Germinal center (tissue), 1 donor: ENCODE data around the gene UIMC1.
"Not testable (repeated sequence)": the region's sequence is repeated elsewhere in the genome, so short reads cannot be mapped to it uniquely, and the experiment has no call there.

Source experiments
- DNase-seq: peaks from one replicate; pipeline ENCODE4 v3.0.0; 2012; ENCODE audit warnings: mixed read lengths, low spot score

The UIMC1 gene

DNA sequence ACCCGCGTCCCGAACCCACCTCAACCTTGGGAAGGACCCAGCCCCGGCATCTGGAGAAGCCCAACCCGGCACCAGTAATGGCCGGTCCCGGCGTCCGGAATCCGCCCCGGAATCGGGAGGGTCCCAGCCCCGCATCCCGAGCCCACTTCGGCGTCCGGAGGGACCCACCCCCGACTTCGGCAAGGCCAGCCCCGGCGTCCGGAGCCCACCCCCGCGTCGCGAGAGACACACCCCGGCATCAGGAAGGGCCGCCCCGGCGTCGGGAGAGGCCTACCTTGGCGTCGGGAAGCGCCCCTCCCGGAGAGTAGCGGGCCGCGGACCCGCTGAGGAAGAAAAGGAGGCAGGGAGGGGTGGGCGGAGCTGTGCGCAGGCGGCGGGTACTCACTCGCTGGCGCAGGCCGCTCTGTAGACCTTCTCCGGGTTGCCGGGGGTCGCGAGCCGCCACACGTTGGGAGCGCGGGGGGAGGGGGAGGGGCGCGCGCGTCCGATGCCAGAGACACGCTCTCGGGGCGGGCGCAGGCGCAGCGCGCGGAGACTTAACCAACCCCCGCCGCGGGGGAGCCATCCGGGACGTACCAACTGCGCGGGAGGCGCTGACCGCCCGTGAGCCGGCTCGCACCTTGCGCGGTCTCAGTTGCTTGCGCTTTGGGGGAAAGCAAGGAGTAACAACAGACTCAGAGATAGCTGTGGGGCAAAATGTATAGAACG, at the start of gene UIMC1:
Gene UIMC1 (minus strand): TSS at position 515 of the 708 bp plus-strand sequence. CDS start 24,164 bp downstream, outside the sequence.
- DNase-seq: peak; percentile 93

DNA sequence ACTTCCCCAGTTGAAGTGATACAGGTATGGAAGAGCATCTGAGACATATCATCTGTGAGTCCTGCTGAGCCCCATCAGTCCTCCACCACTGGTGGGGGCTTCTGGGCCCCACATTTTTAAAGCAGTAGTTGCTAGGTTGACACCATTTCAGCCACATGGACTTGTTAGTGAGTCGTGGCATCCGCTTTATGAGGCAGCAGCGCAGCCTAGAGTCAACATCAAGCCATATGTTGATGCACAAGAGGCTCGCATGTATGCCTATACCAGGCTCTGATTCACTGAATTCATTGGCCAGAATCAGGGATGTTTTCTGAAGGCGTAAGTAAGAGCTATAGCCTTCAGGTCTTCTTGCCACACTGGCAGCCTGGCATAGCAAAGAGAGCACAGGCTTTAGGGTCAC, 42.7 kb upstream of the UIMC1 start:
- no peak for DNase-seq

DNA sequence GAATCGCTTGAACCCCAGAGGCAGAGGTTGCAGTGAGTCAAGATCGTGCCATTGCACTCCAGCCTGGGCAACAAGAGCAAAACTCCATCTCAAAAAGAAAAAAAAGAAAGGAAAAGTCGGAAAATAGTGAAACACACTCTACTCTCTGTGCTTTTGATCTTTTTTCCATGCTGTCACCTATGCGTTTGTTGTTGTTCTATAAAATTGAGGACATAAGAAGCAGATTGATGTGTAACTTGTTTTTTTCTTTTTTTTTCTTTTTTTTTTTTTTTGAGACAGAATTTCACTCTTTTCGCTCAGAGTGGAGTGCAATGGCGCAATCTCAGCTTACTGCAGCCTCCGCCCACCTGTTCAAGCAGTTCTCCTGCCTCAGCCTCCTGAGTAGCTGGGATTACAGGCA, 42.0 kb upstream of the UIMC1 start:
- DNase-seq: not testable (repeated sequence)

- DNase-seq: no peak
Measured at GRCh38 chr5:177045631-177046030, 39.1 kb upstream of the UIMC1 start.

DNA sequence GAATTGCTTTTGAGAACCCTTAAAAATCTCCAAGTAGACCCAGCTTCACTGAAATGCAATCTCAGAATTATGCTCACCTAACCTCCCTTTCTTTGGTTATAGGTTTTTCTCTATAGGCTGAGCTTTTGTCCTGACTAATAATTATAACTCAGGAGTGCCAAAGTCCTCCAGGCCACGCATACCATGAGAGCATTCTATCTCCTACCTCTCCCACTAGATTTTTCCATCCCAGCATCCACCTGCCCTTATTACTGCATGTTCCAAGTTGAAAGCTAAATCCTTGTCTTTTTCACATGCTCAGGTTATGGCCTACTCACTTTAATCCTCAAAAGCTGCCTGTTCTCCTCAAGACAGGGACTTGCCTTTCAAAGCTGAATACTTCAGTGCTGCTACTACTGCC, 38.1 kb upstream of the UIMC1 start:
- no peak for DNase-seq

- DNase-seq: no peak
Measured at GRCh38 chr5:177043958-177044357, 37.4 kb upstream of the UIMC1 start.

DNA sequence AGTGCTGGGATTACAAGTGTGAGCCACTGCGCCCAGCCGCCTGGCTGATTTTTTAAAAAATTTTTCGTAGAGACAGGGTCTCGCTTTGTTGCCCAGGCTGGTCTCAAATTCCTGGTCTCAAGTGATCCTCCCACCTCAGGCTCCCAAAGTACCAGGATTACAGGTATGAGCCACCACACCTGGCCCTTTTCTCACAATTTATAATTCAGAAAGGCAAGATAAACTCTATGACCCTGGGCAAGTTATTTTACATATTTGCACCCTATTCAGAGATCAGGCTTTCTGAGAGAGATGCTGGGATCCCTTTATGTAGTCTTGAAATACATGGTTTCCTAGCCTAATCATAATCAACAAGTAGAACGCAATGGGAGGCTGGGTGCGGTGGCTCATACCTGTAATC, 36.5 kb upstream of the UIMC1 start:
- no peak for DNase-seq

- DNase-seq: no peak
Measured at GRCh38 chr5:177041936-177042335, 35.4 kb upstream of the UIMC1 start.

DNA sequence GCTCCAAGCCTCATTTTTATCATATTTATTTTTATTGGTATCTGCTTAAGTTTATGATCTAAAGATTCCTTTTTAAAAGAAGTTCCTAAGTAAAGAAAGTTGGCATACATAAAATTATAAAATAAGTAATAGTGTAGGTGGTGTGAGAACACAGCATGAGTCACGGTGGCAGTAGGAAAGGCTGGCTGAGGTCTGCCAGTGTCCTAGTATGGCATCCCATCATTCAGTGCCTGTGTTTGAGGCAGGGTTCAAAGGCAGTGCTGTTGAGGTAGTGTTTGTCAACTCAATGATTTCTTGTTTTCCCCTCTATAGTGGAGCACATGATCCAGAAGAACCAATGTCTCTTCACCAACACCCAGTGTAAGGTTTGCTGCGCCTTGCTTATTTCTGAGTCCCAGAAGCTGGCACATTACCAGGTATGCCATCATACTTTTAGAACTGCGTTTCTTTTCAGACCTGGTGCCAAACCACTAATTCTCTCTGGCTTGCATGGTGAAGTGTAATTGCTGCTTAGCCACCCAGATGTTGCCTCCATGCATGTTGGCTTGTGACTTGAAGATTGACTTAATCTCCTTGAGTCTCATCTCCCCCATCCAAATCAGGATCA, 34.3 kb upstream of the UIMC1 start:
- no peak for DNase-seq

GRCh38 chr5:177036921-177037320, 30.3 kb upstream of the UIMC1 start:
- DNase-seq: no peak

DNA sequence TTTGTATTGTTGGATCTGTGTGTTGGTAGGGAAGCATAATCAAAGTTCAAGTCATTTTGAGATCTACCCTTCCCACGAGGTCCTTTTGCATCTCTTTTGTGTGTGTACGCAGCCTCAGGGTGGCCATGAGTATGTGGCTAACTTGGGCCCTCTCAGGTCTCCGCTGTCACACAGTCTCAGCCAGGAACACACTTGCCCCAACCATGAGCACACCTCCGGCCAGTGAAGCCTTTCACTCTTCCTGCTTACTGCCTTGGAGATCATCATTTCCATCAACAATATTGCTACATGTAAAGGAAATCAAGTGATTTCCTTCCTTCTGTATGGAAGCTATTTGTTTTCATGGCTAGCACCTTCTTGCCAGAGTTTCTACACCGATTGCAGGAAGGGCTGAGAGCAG, 29.9 kb upstream of the UIMC1 start:
- no peak for DNase-seq

DNA sequence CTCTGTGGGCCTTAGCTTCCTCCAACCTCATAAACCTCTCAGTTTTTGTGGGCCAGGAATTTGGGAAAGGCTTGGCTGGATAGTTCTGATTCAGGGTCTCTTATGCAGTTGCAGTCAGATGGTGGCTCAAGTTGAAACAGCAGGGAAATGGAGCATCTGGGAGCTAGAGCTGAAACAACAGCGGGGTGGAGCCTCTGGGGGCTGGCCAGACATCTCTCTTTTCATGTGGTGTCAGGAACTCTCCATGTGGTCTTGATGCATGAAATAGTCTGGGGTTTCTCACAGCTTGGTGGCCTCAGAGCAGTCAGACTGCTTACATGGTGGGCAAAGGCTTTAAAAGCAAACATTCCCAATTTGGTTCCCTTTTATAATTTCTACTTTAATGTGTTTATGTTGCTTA, 29.4 kb upstream of the UIMC1 start:
- DNase-seq: no peak

- DNase-seq: no peak
Measured at GRCh38 chr5:177029498-177029897, 22.9 kb upstream of the UIMC1 start.

DNA sequence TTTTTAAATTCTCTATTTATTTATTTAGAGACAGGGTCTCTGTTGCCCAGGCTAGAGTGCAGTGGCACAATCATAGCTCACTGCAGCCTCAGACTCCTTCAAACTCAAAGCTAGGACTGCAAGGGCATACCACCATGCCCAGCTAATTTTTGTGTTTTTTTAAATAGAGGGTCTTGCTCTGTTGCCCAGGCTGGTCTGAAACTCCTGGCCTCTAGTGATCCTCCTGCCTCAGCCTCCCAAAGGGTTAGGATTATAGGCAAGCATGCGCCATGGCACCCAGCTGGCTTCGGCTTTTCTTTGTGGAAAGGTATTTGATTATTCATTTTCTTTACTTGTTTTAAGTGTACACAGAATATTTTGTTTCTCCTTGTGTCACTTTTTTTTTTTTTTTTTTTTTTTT, 21.1 kb upstream of the UIMC1 start:
- DNase-seq: no peak

DNA sequence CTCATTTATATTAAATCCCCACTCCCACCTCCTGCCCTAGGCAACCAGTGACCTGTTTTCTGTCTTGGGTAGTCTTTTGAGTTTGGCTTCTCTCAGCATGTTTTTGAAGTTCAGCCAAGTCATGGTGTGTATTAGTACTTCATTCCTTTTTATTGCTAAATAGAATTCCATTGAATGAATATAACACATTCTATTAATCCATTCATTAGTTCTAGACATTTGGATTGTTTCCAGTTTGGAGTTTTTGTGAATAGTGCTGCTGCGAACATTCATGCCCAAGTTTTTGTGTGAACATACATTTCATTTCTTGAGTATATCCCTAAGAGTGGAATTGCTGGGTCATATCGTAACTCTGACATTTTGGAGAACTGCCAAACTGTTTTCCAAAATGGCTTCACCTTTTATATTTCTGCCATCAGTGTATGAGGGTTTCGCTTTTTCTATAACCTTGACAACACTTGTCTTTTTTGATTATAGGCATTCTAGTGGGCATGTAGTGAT, 18.6 kb upstream of the UIMC1 start:
- DNase-seq: no peak

- no peak for DNase-seq
Measured at GRCh38 chr5:177024559-177024958, 18.0 kb upstream of the UIMC1 start.

DNA sequence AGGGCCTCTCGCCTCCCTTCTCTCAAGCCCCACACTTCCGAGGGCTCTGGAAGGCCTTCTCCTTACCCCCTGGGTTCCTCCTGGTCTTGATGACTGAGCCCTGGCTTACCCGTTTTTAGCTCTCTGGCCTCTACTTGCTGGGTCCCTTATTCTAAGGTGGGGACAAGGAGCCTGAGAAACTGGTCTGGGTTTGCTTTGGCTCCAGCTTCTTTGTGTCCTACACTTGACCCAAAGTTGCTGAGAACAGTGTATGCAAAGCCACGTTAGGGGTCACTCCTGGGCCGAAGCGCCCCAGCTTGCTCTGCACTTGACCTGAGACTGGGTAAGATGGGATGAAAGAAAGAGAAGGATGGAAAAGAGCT, 16.7 kb upstream of the UIMC1 start:
- peak; percentile 27 for DNase-seq

DNA sequence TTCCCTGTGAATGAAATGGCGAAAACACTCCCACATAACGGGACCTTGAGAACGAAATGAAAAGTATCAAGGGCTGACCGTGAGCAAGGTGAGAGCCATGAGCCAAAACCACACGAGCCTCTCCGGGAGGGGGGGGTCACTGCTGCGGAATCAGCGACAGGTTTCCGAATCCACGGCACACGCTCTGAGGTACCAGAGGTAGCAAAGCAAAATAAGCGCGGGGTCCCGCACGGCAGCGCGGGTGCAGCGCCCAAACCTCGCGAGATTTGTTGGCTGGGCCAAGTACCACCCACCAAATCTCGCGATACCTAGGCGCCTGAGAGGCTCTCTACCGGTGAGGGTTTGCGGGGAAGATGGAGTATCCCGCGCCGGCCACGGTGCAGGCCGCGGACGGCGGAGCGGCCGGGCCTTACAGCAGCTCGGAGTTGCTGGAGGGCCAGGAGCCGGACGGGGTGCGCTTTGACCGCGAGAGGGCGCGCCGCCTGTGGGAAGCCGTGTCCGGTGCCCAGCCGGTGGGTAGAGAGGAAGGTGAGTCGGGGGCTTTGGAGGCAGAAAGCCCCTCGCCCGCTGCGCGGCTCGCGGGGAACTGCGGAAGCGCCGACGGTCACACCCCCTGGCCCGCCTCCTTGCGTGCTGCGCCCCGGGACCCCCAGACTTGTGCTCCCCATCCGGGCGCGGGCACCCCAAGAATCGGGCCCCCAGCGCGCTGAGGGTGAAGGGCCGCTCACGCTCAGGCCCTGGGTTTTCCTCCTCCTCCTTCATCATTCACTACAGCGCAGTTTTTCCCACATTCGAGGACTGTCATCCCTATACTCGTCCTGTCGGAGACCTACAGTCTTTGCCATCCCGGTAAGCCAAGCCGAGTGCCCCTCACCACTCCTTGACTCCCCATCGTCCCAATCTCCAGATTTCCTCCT, 16.1 kb upstream of the UIMC1 start, which contains the start of gene ZNF346:
Gene ZNF346 (plus strand): TSS at position 311 of the 917 bp plus-strand sequence. CDS start 43 bp downstream, at position 354.
- peak; percentile 95 for DNase-seq

DNA sequence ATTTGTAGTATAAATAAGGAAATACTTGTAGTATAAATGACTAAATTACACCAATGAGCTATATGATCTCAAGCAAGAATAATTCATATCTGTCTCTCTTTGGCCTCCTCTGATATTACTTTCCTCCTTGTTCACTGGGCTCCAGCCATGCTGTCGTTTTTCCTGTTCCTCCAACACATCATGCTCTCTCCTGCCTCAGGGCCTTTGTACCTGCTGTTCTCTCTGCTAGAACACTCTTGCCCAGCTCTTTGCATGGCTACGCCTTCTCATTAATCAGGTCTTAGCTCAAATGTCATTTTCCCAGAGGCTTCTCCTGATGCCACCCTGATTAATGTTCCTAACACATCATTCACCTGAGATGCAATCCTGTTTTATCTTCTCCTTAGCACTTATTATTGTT, 13.5 kb upstream of the UIMC1 start:
- DNase-seq: no peak

GRCh38 chr5:177018341-177018740, 11.8 kb upstream of the UIMC1 start:
- DNase-seq: no peak

DNA sequence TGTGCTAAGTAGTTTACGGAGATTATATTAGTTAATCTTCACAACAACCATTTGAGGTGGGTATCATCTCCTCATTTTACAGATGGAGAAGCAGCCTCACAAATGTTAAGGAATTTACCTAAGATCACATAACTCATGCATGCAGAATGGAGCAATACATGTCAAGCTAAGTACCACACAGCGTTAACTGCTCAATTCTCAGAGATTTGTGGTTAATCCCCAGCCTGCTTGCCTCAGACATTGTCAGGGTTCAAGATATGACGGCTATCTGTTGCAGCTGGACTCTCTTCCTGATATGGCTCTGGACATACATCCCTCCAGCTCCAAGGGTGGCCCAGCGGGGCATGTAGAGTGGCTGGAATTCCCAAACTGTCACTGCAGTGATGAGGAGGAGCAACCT, 8.6 kb upstream of the UIMC1 start:
- no peak for DNase-seq

GRCh38 chr5:177010153-177010552, 3.6 kb upstream of the UIMC1 start:
- no peak for DNase-seq

DNA sequence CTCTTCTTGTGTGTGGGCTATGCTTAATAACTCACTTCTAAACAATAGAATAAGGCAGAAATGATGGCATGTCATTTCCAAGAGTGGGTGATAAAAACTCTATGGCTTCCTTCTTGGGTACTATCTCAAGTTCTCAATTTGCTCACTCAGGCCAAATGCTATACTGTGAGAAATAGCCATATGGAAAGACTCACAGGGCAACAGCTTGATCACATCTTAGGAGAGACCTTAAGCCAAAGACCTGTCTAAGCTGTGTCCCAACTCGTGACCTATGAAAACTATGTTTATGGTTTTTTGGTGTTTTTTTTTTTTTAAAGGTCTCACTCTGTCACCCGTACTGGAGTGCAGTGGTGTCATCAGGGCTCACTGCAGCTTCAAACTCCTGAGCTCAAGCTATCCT, 2.1 kb upstream of the UIMC1 start:
- no peak for DNase-seq
